Ishikawa (cell line): ENCODE data around the gene FOXL2NB.

Experiments used
- CEBPB ChIP-seq: IDR thresholded peaks from 2 replicates; pipeline ENCODE4 v1.6.1; 2012
- CREB1 ChIP-seq: IDR thresholded peaks from 2 replicates; pipeline ENCODE4 v1.6.1; 2012; ENCODE audit warnings: low read depth
- EGR1 ChIP-seq: IDR thresholded peaks from 2 replicates; pipeline ENCODE4 v1.6.1; 2012
- EP300 ChIP-seq: IDR thresholded peaks from 2 replicates; pipeline ENCODE4 v1.6.1; 2012; ENCODE audit warnings: borderline replicate concordance
- FOXM1 ChIP-seq: IDR thresholded peaks from 2 replicates; pipeline ENCODE4 v1.6.1; 2012; ENCODE audit warnings: low read depth, borderline replicate concordance
- NFIC ChIP-seq: IDR thresholded peaks from 2 replicates; pipeline ENCODE4 v1.6.1; 2012
- RAD21 ChIP-seq: IDR thresholded peaks from 2 replicates; pipeline ENCODE4 v1.6.1; 2012; ENCODE audit warnings: low read depth
- TAF1 ChIP-seq: IDR thresholded peaks from 2 replicates; pipeline ENCODE4 v1.6.1; 2012; ENCODE audit warnings: low read depth, mild to moderate bottlenecking
- TCF12 ChIP-seq: IDR thresholded peaks from 2 replicates; pipeline ENCODE4 v1.6.1; 2012; ENCODE audit warnings: low read depth
- TEAD4 ChIP-seq: IDR thresholded peaks from 2 replicates; pipeline ENCODE4 v1.6.1; 2012
- YY1 ChIP-seq: IDR thresholded peaks from 2 replicates; pipeline ENCODE4 v1.6.1; 2012; ENCODE audit warnings: low read depth
- ZBTB7A ChIP-seq: IDR thresholded peaks from 2 replicates; pipeline ENCODE4 v1.6.1; 2012; ENCODE audit warnings: low read depth
- TF ChIP-seq, protein P1 (sequence below): IDR thresholded peaks from 2 replicates; pipeline ENCODE4 v1.6.1; 2012
- TF ChIP-seq, protein P2 (sequence below): IDR thresholded peaks from 2 replicates; pipeline ENCODE4 v1.6.1; 2012
- TF ChIP-seq, protein P3 (sequence below): IDR thresholded peaks from 2 replicates; pipeline ENCODE4 v1.6.1; 2012; ENCODE audit warnings: low read depth, mild to moderate bottlenecking

The FOXL2NB gene

DNA sequence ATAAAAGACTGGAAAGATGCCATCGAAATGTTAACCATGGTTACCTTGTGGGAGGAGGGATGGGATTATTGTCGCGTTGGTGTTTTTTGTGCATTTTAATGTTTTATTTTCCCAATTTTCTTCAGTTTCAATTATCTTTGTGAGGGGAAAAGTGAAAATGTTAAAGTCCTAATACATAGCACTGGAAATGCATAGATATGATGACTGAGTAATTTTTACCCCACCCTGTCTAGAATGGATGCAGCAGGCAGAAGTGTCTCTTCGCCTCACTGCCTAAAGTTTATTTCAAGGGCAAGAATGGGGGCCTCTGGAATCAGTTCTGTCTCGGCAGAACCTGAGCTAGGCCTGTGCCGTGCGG, 11.5 kb upstream of the FOXL2NB start:
- no peak for TF ChIP-seq RAD21
- no peak for TF ChIP-seq ZBTB7A
- no peak for TF ChIP-seq EGR1
- no peak for TF ChIP-seq EP300
- TF ChIP-seq YY1: no peak
- TF ChIP-seq FOXM1: no peak
- TF ChIP-seq, protein P1, sequence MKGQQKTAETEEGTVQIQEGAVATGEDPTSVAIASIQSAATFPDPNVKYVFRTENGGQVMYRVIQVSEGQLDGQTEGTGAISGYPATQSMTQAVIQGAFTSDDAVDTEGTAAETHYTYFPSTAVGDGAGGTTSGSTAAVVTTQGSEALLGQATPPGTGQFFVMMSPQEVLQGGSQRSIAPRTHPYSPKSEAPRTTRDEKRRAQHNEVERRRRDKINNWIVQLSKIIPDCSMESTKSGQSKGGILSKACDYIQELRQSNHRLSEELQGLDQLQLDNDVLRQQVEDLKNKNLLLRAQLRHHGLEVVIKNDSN: no peak
- TF ChIP-seq, protein P2, sequence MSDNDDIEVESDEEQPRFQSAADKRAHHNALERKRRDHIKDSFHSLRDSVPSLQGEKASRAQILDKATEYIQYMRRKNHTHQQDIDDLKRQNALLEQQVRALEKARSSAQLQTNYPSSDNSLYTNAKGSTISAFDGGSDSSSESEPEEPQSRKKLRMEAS: no peak; the same call in 1 of the 2 replicates
- TF ChIP-seq CREB1: no peak

DNA sequence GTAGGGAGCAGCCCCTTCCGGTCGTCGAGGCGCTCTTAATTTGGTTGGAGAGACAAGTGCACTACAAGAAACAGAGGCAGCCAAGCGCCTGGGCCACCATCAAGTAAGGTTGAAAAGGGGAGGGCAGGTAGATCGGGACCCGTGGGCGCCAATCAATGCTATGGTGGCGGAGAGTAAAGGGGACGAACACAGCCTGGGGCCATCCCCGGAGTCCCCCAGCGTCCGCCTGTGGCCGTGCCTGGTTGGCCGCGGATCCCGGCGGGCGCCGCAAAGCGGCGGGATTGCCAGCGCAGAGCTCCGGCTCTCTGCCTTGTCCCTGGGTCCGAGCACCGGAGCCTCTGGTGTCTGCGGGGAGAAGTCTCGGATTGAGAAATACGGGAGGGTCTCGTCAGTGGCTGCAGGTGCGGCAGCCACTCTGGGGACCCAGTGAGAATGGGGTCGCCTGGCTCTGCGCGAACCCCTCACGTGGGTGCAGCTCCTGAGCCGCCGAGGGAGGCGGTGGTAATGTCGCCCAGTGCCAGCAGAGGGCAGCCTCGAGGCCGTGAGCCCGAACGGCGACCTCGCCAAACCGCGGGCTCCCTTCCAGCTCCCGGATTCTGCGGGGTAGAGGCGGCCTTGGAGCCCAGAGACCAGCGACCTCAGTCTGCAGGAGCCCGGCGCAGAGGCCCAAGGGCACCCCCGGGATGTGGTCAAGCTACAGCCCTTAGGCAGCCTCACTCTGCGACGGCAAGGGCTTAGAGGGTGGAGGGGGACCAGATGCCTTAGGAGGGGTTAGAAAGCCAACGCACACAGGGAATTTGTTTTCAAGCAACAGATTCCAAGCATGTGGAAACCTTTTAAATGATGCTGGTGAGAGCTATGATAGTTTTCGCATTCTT, 10.9 kb upstream of the FOXL2NB start:
- no peak for TF ChIP-seq CREB1
- TF ChIP-seq, protein P2: peak; percentile 82
- TF ChIP-seq RAD21: peak; percentile 58
- TF ChIP-seq NFIC: peak; percentile 45; the same call in 1 of the 2 replicates
- TF ChIP-seq ZBTB7A: peak; percentile 82; the same call in 1 of the 2 replicates
- TF ChIP-seq TAF1: peak; percentile 23; the same call in 1 of the 2 replicates
- TF ChIP-seq EP300: no peak
- TF ChIP-seq, protein P1: peak; percentile 82

DNA sequence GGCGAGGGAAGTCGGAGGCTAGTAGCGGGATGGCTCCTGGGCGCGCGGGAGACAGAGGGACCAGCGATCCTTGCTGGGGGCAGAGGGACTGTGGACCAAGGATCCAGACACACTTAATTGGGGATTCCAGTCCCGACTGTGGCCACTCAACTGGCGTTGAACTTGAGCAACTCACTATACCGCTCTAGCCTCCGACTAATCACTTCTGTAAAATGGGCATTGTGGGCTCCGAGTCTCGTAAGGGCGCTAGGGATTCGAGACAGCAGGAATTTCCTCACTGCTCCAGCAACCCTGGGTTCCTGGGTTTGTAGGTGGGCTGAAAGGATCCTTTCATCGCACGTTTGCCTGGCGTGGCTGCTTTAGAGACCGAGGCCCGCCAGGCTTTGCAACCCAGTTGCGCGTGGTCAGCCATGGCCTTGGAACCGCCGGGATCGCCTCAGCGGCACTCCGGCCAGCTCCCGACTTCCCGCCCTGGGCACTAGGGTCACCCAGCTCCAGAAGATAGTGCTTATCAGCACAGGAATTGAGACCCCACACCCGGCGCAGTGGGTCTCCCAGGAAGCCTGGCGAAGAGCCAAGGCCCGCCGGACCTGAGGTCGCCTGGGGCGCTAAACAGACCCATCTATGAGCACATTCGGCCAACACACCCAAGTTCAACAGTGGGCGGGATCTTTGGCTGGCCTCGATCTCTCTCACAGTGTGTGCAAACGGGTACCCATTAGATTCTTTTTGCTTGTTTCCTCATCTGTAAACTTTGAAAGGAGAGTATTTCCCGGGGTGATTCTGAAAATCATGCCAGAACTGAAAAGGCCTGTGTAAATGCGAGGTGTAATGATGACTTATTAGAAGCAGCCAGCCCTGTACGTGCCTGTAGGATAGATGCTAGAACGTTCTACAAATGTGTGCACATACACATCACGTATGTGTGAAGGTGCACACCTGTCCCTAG, 10.0 kb upstream of the FOXL2NB start:
- no peak for TF ChIP-seq EP300
- TF ChIP-seq, protein P1: no peak
- no peak for TF ChIP-seq CREB1
- TF ChIP-seq YY1: no peak
- TF ChIP-seq TCF12: no peak
- TF ChIP-seq FOXM1: no peak
- no peak for TF ChIP-seq NFIC
- TF ChIP-seq, protein P2: no peak
- no peak for TF ChIP-seq TEAD4
- no peak for TF ChIP-seq EGR1
- TF ChIP-seq ZBTB7A: no peak
- TF ChIP-seq RAD21: no peak
- TF ChIP-seq TAF1: no peak
- no peak for TF ChIP-seq CEBPB
- TF ChIP-seq, protein P3, sequence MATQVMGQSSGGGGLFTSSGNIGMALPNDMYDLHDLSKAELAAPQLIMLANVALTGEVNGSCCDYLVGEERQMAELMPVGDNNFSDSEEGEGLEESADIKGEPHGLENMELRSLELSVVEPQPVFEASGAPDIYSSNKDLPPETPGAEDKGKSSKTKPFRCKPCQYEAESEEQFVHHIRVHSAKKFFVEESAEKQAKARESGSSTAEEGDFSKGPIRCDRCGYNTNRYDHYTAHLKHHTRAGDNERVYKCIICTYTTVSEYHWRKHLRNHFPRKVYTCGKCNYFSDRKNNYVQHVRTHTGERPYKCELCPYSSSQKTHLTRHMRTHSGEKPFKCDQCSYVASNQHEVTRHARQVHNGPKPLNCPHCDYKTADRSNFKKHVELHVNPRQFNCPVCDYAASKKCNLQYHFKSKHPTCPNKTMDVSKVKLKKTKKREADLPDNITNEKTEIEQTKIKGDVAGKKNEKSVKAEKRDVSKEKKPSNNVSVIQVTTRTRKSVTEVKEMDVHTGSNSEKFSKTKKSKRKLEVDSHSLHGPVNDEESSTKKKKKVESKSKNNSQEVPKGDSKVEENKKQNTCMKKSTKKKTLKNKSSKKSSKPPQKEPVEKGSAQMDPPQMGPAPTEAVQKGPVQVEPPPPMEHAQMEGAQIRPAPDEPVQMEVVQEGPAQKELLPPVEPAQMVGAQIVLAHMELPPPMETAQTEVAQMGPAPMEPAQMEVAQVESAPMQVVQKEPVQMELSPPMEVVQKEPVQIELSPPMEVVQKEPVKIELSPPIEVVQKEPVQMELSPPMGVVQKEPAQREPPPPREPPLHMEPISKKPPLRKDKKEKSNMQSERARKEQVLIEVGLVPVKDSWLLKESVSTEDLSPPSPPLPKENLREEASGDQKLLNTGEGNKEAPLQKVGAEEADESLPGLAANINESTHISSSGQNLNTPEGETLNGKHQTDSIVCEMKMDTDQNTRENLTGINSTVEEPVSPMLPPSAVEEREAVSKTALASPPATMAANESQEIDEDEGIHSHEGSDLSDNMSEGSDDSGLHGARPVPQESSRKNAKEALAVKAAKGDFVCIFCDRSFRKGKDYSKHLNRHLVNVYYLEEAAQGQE: no peak

DNA sequence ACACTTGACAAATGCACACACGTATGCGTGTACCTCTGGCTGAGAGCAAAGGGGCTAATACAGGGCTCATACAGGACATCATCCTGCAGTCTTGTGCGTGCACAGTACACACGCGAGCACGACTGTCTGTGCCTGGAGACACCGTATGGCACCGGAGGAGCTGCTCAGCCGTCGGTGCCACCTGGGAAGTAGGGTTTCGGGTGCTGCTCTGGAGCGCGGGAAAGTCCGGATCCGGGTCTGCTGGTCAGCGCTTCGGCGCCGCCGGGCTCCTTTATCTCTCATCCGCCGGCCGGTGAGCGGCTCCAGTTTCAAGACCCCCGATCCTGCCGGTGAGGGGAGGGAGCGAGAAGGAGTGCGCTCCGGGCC, 9.3 kb upstream of the FOXL2NB start:
- no peak for TF ChIP-seq CREB1
- TF ChIP-seq, protein P2: no peak
- no peak for TF ChIP-seq TEAD4
- TF ChIP-seq ZBTB7A: no peak
- no peak for TF ChIP-seq YY1
- no peak for TF ChIP-seq EP300
- TF ChIP-seq NFIC: no peak
- no peak for TF ChIP-seq EGR1
- no peak for TF ChIP-seq FOXM1
- TF ChIP-seq, protein P3: no peak
- no peak for TF ChIP-seq TCF12
- TF ChIP-seq TAF1: no peak
- TF ChIP-seq, protein P1: no peak
- no peak for TF ChIP-seq CEBPB
- no peak for TF ChIP-seq RAD21
